HG03521 (cell line): ENCODE measurements around the gene RAMACL.

Experiments
- ATAC-seq: cut with Tn5 transposase; IDR thresholded peaks from one replicate; pipeline ENCODE4 v1.9.1; 2021; ENCODE audit warnings: mild to moderate bottlenecking, moderate library complexity; ENCODE audit not compliant: unreplicated experiment

Gene RAMACL

DNA sequence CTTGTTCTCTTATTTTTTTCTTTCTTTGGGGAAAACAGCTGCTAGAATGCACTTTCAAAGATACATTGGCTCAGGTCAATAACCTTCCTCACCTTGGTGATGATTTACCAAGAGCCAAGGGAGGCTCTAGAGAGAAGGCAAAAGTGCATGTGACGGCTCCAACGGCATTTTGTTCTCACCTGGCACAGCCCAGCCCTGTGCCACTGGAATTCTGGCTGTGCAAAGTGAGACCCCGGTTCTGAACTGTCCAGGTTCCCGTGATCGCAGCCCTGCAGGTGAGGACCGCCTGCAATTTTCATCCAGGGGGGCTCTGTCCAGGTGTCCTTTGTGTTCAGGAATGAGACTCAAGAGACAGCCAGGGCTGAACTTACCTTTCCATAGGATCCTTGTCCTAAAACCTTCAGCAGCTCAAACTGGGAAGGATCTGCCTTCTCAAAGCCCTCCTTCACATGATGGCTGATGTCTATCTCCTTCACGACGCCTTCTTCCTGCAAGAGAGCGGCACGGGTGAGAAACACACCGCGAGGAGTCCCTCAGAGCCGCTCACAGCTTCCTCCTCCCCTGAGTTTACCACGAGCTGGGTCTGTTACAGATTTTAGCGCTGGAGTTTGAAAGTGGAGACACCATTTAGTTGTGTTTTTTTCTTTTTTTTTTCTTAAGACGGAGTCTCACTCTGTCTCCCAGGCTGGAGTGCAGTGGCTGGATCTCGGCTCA is 48.0 kb downstream of the RAMACL start:
- no peak for ATAC-seq

DNA sequence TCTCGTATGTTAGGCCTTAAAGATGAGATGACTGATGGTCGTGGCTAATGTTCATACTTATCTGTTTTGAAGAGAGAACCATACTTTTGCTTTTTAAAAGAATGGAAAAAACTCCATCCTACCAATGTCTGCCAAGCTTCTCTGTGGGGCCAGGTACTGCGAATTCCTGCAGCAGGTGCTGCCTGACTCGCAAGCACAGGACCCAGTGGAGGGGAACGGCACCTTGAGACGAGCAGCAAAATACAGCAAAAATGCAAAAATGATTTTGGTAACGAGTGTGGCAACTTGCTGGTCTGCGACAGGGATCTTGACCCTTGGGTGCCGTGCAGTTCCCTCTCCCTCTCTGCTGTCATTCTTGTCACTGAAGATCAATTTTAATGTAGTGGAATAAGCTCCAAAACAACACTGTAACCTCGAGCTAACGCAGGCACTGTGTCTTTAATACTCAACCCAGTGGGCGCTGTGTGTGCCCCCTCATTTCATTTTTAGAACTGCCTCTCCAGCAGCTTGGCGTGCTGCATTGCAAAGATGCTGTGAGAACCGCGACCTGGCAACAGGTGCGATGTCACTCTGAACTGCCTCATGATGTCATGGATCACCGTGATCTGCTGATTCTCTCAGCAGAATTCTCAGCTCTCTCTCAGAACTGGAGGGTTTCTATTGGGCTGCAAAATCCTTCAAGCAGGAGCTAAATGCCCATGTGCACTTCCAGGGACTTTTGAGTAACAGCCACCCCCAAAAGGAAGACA is 51.6 kb downstream of the RAMACL start:
- ATAC-seq, result no peak

DNA sequence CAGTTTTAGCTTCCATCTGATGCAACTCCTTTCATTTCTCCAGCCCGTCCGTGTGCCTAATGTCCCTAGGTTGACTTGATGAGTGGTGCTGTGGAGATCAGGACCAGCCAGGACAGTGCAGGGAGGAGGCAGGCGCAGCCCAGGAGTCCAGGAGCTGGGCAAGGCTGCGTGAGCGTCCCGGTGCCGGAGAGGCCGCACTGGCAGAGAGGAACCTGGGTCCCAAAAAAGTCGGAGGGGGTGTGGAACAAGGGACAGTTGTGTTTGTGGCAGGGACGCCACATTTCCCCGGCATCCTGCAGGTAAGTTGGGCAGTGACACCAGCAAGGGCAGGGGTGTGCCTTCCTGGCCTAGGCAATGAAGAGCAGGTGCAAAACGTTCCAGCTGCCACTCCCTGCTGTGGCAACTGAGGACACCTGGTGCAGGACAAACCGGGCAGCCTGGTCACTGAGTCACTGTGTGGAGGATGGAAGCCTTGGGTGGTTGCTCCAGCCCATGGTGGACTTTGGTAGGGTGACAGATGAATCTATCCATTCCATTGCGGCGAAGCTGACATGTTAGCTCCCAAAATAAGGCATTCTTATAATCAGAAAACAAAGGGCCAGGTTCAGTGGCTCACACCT is 53.2 kb downstream of the RAMACL start:
- no peak for ATAC-seq
